ENCODE results near the gene SDSL.

The SDSL gene

DNA sequence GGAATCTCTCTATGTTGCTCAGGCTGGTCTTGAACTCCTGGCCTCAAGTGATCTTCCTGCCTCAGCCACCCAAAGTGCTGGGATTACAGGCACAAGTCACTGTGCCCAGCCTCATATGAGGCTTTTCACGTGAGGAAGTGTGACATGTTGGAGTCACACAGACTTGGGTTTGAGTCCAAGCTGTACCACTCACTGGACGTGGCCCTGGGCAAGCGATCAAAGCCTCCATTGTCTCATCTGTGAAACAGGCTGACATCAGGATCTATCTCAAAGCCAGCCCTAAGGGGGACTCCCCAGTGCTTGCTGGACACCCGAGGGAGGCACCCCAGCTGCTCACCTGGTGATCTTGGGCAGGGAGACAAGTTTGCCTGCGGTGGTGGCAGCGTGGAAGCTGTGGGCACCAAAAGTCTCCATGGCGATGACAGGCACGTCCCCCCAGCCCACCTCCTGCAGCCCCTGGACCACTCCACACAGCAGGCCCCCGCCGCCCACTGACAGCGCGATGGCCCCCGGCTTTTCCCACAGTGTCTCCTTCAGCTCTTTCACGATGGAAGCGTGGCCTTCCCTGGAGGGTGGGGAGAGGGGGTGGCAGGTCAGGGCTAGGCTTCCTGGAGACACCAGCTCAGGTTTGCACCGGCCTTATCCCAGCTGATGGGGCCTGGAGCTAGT lies 25.2 kb upstream of the SDSL start:
- no peak for DNase-seq (ENCODE audit: low read depth)

DNA sequence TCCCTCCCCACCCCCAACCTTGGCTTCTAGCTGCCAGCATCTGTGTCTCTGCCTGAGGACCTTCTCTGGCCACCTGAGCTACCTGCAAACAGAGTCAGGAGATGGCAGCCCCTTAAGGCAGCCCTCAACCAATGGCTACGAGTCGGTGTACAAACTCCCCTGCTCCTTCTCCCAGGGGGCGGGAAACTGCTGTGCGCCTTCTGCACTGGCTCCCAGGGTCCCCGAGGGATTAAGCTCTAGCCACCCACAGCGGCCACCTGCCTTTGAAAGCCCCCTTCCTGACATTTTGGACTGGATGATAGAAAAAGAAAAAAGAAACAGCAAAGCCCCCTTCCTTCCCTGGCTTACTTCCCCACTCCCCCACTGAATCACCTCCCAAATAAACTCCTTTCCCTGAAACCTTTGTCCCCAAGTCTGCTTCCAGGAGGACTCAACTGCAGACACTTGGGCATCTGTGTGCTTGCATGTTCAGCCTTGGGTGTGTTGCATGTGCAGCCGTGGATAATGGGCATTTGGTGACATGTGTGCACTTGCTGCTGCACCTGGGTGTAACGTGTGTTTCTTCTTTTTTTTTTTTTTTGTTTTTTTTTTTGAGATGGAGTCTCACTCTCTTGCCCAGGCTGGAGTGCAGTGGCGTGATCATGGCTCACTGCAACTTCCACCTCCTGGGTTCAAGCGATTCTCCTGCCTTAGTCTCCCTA lies 24.5 kb upstream of the SDSL start:
- DNase-seq (ENCODE audit: low read depth): no peak

DNA sequence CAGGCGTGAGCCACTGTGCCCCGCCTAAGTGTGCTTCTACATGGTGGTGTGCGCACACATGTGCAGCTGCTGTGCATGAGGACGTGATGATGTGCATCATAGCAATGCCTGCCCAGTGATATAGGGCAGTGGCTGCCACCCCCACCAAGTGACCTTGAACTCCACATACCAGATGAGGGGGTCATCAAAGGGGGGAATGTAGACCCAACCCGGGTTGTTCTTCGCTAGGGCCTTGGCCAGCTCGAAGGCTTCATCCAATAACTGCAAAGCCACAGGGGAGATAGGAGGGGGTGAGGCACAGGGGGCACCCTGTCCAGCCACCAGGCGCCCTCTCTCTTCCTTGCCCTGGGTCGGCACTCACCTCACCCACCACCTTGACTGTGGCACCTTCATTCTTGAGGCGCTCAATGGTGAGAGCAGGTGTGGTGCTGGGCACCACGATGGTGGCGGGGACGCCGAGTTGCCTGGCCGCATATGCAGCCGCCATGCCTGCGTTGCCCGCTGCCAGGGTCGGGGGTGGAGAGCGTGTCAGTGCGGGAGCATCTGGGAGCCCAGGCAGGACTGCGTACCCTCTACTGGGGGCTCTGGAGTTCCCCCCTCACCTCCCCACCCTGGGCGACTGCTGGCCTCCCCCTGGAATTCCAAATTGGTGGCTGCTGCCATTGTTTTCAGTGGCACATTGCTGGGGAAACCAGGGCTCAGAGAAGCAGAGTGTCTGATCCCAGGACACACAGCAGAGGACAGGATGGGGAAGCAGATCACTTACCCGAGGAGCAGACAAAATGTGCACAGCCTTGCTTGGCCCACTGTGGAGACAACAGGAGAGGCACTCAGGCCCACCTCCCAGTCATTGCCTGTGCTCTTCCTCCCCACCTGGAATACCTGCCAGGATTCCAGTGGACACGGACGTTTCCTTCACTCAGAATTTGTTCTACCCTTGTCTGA lies 23.6 kb upstream of the SDSL start:
- no peak for DNase-seq (ENCODE audit: low read depth)

DNA sequence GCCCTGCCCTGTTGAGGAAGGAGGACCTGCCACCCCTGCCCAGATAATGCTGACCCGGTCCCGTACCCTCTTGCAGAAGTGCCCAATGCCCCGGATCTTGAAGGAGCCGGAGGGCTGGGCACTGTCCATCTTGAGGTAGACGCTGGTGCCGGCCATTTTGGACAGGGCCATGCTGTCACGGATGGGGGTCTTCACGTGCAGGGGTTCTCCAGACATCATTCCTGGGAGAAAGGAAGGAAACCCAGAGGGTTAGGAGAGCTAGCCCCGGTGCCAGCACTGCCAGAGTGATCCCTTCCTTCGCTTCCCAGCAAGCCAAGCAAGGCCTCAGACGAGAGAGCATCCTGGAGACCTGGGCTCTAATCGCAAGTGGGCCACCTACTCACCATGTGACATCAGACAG lies 22.7 kb upstream of the SDSL start:
- no peak for DNase-seq (ENCODE audit: low read depth)

DNA sequence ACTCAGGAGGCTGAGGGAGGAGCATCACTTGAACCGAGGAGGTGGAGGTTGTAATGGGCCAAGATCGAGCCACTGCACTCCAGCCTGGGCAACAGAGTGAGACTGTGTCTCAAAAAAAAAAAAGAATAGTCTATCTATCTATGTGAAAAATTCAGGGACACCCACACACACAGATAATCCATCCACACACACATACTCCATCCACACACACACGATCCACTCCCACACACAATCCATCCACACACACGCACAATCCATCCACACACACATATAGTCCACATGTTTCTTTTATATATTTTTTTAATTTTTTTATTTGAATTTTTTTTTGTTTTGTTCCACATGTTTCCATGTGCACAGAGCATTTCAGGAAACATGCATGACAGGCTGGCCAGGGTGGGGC lies 21.8 kb upstream of the SDSL start:
- DNase-seq (ENCODE audit: low read depth): no peak

DNA sequence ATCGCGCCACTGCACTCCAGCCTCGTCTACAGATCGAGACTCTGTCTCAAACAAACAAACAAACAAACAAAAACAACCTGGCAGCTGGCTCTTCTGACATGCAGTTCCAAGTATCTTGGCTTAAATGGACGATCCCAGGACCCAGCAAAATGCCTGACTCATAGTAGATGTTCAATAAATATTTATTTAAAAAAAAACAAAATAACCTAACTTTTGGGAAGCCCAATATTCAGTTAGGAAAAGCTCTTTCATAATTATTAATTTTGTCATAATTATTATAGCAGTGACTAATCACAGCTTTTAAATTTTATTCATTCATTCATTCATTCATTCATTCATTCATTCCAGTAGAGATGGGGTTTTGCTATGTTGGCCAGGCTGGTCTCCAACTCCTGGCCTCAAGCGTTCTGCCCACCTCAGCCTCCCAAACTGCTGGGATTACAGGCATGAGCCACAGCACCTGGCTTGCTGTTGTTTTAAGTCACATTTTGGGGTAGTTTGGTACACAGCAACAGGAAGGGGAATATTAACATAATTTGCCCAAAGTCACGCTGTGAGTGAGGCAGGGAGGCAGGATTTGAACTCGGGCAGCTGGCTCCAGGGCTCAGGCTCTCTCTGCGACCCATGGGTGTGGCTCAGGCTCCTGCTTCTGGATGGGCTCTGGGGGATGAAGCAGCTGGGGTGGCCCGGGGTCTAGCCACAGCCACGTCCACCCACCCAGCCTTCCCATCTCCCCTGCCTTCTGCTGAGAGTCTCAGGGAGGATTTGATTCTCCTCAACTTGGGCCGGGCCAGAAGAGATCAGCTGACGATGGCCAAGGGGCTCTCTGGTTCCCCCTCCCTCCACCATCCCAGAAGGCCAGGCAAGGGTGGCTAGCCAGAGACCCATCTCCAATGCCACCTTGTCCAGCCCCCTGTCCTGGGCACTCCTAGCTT lies 20.8 kb upstream of the SDSL start:
- no peak for DNase-seq (ENCODE audit: low read depth)

DNA sequence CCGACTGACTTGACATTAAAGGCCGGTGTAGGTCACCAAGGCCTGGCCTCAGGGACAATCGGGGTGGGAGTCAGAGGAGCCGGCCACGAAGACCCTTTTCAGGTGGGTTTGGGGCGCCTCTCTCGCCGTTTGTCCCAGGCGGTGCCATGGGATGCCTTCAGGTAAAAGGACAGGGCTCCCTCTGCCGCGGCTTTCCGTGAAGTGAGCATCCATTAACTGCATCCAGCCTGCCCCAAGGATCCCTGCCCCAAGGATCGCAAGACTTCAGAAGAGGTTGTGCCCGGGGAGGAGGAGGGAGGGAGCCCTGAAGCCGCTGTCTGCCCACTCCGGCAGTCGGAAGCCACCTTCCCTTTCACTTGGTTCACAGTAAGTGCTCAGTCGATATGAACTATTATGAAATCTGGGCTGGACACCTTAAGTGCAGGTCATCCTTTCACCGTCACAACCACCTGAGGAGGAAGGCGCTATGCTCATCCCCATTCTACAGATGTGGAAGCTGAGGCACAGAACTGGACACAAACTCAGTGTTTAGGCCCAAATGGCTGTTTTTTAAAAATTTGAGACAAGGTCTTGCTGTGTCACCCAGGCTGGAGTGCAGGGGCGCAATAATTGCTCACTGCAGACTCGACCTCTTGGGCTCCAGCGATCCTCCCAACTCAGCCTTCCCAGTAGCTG lies 19.5 kb upstream of the SDSL start:
- DNase-seq (ENCODE audit: low read depth): no peak

DNA sequence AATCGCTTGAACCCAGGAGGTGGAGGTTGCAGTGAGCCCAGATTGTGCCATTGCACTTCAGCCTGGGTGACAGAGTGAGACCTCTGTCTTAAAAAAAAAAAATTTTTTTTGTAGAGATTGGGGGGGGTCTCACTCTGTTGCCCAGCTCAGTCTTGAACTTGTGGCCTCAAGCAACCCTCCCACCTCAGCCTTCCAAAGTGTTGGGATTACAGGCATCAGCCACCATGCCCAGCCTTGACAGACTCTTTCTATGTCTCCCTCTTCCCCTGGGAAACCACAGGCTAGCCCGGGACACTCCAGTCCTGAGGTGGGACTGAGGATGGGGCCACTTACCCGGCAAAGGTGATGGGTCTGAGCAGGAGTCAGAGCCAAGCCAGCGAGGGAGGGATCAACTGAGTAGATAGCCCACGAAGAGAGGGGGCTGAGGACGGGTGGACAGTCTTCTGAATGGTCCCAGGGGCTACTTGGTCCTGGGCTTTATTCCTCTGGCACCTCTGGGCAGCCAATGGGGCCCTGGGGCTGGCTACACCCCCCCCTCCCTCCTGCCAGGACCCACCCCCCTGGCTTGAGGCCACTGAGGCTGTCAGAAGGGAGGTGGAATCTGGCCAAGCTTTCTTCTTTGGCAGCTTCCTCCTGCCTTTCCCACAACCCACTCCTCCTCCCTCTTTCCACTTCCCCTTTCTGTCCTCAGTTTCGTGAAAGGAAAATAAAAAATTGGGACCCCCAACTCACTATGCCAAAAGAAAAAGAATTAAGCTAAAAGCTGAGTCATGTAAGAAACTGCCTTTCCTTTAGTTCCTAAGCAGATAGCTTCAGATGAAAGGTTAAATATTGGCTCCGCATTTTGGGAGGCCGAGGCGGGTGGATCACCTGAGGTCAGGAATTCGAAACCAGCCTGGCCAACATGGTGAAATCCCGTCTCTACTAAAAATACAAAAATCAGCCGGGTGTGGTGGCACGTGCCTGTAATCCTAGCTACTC lies 18.5 kb upstream of the SDSL start, which contains the start of gene SDS:
TSS of gene SDS (minus strand) at position 453 of the 981 bp plus-strand sequence. CDS start 4,179 bp downstream, outside the sequence.
- DNase-seq (ENCODE audit: low read depth): no peak

DNA sequence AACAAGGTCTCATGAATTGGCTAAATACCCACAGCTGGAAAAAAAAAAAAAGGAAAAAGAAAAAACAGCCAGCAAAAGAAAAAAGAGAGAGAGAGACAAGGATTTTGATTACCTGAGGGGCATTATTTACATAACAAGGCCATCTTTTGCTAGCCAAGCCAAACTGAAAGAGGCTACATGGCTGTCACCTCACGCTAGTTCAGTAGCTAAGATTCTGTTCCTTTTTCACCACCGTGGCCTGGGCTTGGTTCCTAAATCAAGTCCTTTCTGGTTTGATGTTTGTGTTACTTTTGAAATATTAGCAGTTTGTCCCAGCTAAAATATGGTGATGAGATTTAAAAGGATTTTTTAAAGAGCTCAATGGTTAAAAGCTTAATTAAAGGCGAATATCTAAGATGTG lies 16.5 kb upstream of the SDSL start:
- DNase-seq (ENCODE audit: low read depth): no peak

DNA sequence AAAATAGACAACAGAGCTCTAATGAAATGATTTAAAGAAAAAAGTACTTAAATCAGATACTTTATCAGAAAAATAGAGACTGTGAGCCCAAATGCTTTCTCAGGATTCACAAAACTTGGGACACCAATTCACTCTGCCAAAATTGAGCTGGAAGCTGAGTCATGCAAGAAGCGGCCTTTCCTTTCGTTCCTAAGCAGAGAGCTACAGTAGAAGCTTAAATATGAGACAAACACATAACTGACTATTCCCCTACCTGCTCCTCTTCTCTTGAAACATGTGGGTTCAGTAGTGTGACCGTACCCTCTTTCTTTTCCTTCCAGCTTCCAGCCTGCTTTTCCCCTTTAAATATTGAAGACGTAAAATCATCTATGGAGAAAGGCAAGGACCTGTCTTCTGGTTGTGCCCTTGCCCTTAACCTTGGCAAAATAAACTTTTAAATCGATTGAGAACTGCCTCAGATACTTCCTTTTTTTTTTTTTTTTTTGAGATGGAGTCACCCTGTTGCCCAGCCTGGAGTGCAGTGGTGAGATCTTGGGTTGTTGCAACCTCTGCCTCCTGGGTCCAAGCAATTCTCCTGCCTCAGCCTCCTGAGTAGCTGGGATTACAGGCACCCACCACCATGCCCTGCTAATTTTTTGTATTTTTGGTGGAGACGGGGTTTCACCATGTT lies 14.1 kb upstream of the SDSL start:
- peak; percentile 8 for DNase-seq (ENCODE audit: low read depth)

DNA sequence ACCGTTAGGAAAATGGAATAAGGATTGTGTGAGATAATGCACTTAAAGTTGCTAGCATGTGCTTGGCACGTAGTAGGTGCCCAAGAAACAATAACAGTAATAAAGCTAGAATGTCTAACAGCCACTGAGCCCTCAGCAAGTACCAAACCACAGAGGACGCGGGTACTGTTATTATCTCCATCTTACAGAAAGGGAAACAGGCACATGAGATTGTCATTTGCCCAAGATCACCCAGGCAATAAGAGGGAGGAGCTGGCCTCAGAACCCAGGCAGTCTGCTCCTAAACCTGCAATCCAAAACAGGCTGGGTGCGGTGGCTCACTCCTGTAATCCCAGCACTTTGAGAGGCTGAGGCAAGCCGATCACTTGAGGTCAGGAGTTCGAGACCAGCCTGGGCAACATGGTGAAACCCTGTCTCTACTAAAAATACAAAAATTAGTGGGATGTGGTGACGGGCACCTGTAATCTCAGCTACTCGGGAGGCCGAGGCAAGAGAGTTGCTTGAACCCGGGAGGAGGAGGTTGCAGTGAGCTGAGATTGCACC lies 13.4 kb upstream of the SDSL start:
- no peak for DNase-seq (ENCODE audit: low read depth)

DNA sequence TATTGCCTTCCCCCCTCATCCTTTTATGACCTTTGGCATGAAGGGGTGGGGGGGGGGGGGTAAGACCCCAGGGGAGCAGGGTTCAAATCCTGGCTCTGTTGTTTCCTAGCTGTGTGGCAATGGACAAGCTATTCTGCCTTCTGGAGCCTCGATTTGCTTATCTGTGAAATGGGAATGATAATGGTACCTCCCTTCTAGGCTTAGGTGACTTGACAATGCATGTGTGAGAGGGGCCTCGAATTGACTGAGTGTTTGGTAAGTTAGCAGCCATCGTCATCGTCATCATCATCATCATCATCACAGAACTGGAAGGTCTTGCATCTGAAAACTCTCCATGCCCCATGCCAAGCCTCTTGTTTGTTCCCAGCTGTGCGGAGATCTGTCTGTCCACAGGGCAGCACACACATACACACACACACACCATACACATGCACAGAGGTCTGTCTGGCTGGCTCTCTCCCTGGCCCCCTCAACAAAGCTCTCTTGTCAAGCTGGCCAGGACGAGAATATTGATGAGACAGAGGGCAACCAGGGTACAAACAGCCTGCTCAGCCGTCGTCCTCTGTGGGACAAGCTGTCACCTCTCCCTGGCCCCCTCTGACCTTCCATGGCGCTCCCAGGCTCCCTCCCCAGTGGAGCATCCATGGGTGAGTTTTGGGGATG lies 12.6 kb upstream of the SDSL start:
- DNase-seq (ENCODE audit: low read depth): no peak

DNA sequence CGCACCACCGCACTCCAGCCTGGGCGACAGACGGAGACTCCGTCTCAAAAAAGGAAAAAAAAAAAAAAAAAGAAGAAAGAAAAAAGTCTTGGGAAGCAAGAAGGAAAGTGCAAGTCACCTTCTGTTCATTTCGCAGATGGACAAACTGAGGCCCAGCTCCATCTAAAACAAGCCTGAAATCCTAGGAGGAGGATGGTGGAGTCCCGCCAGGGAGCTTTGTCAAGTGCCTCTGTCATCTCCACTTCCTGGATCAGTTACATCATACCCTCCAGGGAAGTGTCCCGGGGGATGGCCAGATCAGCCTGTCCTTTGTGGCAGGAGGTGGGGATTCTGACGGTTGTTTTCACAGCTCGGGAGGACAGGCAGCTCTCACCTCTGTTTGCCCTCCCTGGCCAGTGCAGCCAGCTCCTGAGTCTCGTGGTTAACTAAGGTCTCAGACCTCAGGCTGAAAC lies 8.7 kb upstream of the SDSL start:
- DNase-seq (ENCODE audit: low read depth): no peak

DNA sequence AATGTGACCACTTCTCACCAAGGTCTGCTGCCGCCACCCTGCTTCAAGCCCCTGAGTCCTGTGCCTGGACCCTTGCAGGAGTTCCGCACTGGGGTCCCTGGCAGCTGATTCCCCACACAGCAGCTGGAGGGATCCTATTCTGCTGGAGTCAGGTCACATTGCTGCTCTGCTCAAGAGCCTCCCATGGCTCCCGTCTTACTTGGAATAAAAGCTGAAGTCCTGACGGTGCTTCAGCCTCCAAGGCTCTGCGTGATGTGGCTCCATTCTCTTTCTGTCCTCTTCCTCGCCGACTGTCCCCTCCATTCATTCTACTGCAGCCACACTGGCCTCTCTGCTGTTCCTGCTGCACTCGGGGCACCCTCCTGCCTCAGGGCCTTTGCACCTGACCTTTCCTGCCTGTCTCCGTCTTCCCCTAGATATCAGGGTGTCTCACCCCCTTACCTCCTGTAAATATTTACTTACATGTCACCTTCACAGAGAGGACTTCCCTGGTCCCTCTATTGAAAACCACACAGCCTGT lies 7.6 kb upstream of the SDSL start:
- DNase-seq (ENCODE audit: low read depth): no peak

DNA sequence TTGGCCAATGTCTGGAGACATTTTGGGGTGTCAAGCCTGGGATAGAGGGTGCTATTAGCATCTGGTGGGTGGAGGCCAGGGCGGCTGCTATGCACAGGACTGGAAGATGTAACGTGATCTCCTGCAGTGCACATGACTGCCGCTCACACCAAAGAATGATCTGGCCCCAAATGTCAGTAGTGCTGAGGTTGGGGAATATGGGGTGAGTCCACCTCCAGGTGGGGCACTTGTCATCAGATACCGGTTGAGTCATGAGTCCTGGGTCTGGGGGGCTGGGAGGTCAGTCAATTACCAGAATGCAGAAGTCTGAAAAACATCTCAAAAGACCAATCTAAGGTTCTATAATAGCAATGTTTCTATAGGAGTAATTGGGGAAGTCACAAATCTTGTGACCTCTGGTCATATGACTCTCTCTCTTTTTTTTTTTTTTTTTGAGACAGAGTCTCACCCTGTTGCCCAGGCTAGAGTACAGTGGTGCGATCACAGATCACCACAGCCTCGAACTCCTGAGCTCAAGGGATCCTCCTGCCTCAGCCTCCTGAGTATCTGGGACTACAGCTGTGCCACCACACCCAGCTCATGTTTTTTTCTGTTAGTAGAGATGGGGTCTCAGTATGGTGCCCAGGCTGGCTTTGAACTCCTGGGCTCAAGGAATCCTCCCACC lies 6.0 kb upstream of the SDSL start:
- DNase-seq (ENCODE audit: low read depth): no peak

DNA sequence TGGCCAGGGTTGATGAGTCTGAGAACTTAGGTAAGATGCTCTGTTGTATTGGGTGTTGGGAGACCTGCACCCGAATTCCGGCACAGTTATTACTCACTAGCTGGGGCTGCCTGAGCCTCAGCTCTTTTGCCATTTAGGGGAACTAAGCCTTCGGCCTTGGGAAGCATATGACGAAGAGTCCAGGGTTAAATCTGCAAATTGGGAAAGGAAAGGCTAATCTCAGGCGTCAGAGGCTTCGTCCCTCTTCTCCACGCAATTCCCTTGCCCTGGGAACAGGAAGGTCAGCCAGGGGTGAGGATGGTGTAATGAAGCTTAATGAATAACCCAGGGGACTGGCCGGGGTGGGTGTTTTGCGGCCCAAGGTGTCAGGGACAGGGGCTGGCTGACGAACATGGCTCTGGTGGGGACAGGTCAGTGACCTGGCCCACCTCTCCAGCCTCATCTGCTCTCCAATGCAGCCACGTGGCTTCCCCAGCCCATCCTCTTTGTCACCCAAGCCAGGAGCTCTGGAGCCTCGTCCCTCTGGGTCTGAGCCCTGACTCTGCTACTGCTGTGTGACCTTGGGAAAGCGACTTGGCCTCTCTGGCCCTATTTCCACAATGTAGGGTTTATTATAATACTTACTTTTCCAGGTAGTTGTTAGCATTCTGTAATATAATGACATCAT lies 3.8 kb upstream of the SDSL start:
- no peak for DNase-seq (ENCODE audit: low read depth)

Data from non-pigmented ciliary epithelial cell (primary cell).